Activated CD4-positive, alpha-beta T cell treated with anti-CD3 and anti-CD28 coated beads, Interleukin-2, amount 10 ng/mL, durations not matched to agents 24 days and 14 days (primary cell): Measurements from ENCODE around the gene LAMA5. TPM values are rescaled to one million over a fixed set of nuclear protein-coding genes. Genes with fewer than 3 reads are reported as not detected.

ENCODE experiments used
- DNase-seq: peaks from one replicate; pipeline ENCODE4 v3.0.0; 2022
- H3K27ac Mint-ChIP-seq: one replicate; pipeline ENCODE4 v1.8.0; 2022; ENCODE audit warnings: mild to moderate bottlenecking, mixed read lengths
- H3K27me3 Mint-ChIP-seq: one replicate; pipeline ENCODE4 v1.8.0; 2022; ENCODE audit warnings: mixed read lengths
- H3K36me3 Mint-ChIP-seq: one replicate; pipeline ENCODE4 v1.8.0; 2022; ENCODE audit warnings: low read depth, mild to moderate bottlenecking, mixed read lengths
- H3K4me1 Mint-ChIP-seq: one replicate; pipeline ENCODE4 v1.8.0; 2021; ENCODE audit warnings: mixed read lengths
- H3K4me3 Mint-ChIP-seq: one replicate; pipeline ENCODE4 v1.8.0; 2022; ENCODE audit warnings: mild to moderate bottlenecking, moderate library complexity, mixed read lengths
- H3K9me3 Mint-ChIP-seq: one replicate; pipeline ENCODE4 v1.8.0; 2021; ENCODE audit warnings: mixed read lengths
- intact Hi-C: fragments of 100-400 bp; cut with micrococcal nuclease; formaldehyde crosslinking; loops from one replicate; pipeline ENCODE4 v1.15.1; 2023
- total RNA-seq: library from RNA; stranded (reverse); gene quantifications from 2 replicates; pipeline ENCODE4 v1.2.3, GENCODE V29; 2022

The LAMA5 gene
- total RNA-seq, 1 donor from 2014 or later = 2.1 TPM

GRCh38 chr20:62288535-62289105 is 78.5 kb downstream of the LAMA5 start:
- DNase-seq = no peak
- no peak overlapping the region for H3K4me3 Mint-ChIP-seq
- no peaks in the 10 kb centered on the region for H3K9me3 Mint-ChIP-seq
- no peaks in the 10 kb centered on the region for H3K27me3 Mint-ChIP-seq
- peaks cover 3% of the 10 kb centered on the region for H3K4me1 Mint-ChIP-seq
- intact Hi-C loops = no loop called here
- peaks cover 19% of the 10 kb centered on the region for H3K36me3 Mint-ChIP-seq
- no peak overlapping the region for H3K27ac Mint-ChIP-seq

GRCh38 chr20:62287759-62288534 is 79.2 kb downstream of the LAMA5 start:
- H3K4me1 Mint-ChIP-seq = peaks cover 3% of the 10 kb centered on the region
- H3K27me3 Mint-ChIP-seq = no peaks in the 10 kb centered on the region
- no peak overlapping the region for H3K4me3 Mint-ChIP-seq
- no peaks in the 10 kb centered on the region for H3K9me3 Mint-ChIP-seq
- DNase-seq = no peak
- intact Hi-C loops = no loop called here
- H3K27ac Mint-ChIP-seq = peak overlapping the region; percentile 20
- peaks cover 20% of the 10 kb centered on the region for H3K36me3 Mint-ChIP-seq

GRCh38 chr20:62287129-62287528 is 80.0 kb downstream of the LAMA5 start:
- H3K36me3 Mint-ChIP-seq = peaks cover 18% of the 10 kb centered on the region
- no peaks in the 10 kb centered on the region for H3K9me3 Mint-ChIP-seq
- intact Hi-C loops = no loop called here
- H3K4me1 Mint-ChIP-seq = peaks cover 1% of the 10 kb centered on the region
- DNase-seq = no peak
- H3K4me3 Mint-ChIP-seq = no peak overlapping the region
- no peaks in the 10 kb centered on the region for H3K27me3 Mint-ChIP-seq
- no peak overlapping the region for H3K27ac Mint-ChIP-seq

- no peak for DNase-seq
- Mint-ChIP-seq H3K27me3 (no peaks in the 10 kb centered on the region), H3K36me3 (peaks cover 22% of the 10 kb centered on the region), H3K27ac (no peak overlapping the region), H3K9me3 (no peaks in the 10 kb centered on the region), H3K4me3 (no peak overlapping the region), H3K4me1 (no peaks in the 10 kb centered on the region)
- intact Hi-C loops = no loop called here
Observed at GRCh38 chr20:62286493-62287064, 80.5 kb downstream of the LAMA5 start.

- no peak for DNase-seq
- no peaks in the 10 kb centered on the region for H3K4me1 Mint-ChIP-seq
- no peak overlapping the region for H3K4me3 Mint-ChIP-seq
- intact Hi-C loops = no loop called here
- H3K9me3 Mint-ChIP-seq = no peaks in the 10 kb centered on the region
- no peaks in the 10 kb centered on the region for H3K27me3 Mint-ChIP-seq
- no peak overlapping the region for H3K27ac Mint-ChIP-seq
- peaks cover 24% of the 10 kb centered on the region for H3K36me3 Mint-ChIP-seq
Observed at GRCh38 chr20:62285722-62286121, 81.4 kb downstream of the LAMA5 start.

GRCh38 chr20:62285151-62285550 is 82.0 kb downstream of the LAMA5 start:
- Mint-ChIP-seq H3K9me3 (no peaks in the 10 kb centered on the region), H3K4me3 (no peak overlapping the region), H3K27me3 (no peaks in the 10 kb centered on the region), H3K4me1 (no peaks in the 10 kb centered on the region), H3K27ac (no peak overlapping the region), H3K36me3 (peaks cover 25% of the 10 kb centered on the region)
- intact Hi-C loops = no loop called here
- no peak for DNase-seq

- no peaks in the 10 kb centered on the region for H3K27me3 Mint-ChIP-seq
- no peak overlapping the region for H3K27ac Mint-ChIP-seq
- no peak overlapping the region for H3K4me3 Mint-ChIP-seq
- no peak for DNase-seq
- intact Hi-C loops = no loop called here
- H3K9me3 Mint-ChIP-seq = no peaks in the 10 kb centered on the region
- peaks cover 26% of the 10 kb centered on the region for H3K36me3 Mint-ChIP-seq
- H3K4me1 Mint-ChIP-seq = no peaks in the 10 kb centered on the region
Observed at GRCh38 chr20:62284448-62284847, 82.7 kb downstream of the LAMA5 start.

- H3K27ac Mint-ChIP-seq = no peak overlapping the region
- no peak overlapping the region for H3K4me3 Mint-ChIP-seq
- no peaks in the 10 kb centered on the region for H3K27me3 Mint-ChIP-seq
- H3K36me3 Mint-ChIP-seq = peaks cover 29% of the 10 kb centered on the region
- H3K4me1 Mint-ChIP-seq = no peaks in the 10 kb centered on the region
- DNase-seq = no peak
- H3K9me3 Mint-ChIP-seq = no peaks in the 10 kb centered on the region
- intact Hi-C loops = no loop called here
Observed at GRCh38 chr20:62282877-62283503, 84.1 kb downstream of the LAMA5 start.

GRCh38 chr20:62282103-62282502 is 85.0 kb downstream of the LAMA5 start:
- H3K9me3 Mint-ChIP-seq = no peaks in the 10 kb centered on the region
- H3K4me3 Mint-ChIP-seq = no peak overlapping the region
- H3K27me3 Mint-ChIP-seq = no peaks in the 10 kb centered on the region
- intact Hi-C loops = no loop called here
- H3K27ac Mint-ChIP-seq = no peak overlapping the region
- no peak for DNase-seq
- no peaks in the 10 kb centered on the region for H3K4me1 Mint-ChIP-seq
- peaks cover 29% of the 10 kb centered on the region for H3K36me3 Mint-ChIP-seq

GRCh38 chr20:62281161-62281933 is 85.8 kb downstream of the LAMA5 start:
- Mint-ChIP-seq H3K4me1 (no peaks in the 10 kb centered on the region), H3K27ac (no peak overlapping the region), H3K27me3 (no peaks in the 10 kb centered on the region), H3K36me3 (peaks cover 27% of the 10 kb centered on the region), H3K4me3 (no peak overlapping the region), H3K9me3 (no peaks in the 10 kb centered on the region)
- intact Hi-C loops = no loop called here
- no peak for DNase-seq

GRCh38 chr20:62280303-62280702 is 86.8 kb downstream of the LAMA5 start:
- Mint-ChIP-seq H3K27ac (no peak overlapping the region), H3K4me3 (no peak overlapping the region), H3K9me3 (no peaks in the 10 kb centered on the region), H3K4me1 (no peaks in the 10 kb centered on the region), H3K27me3 (no peaks in the 10 kb centered on the region), H3K36me3 (peaks cover 26% of the 10 kb centered on the region)
- DNase-seq = no peak
- intact Hi-C loops = no loop called here

- no peak for DNase-seq
- Mint-ChIP-seq H3K27me3 (no peaks in the 10 kb centered on the region), H3K9me3 (no peaks in the 10 kb centered on the region), H3K27ac (no peak overlapping the region), H3K36me3 (peaks cover 27% of the 10 kb centered on the region), H3K4me1 (no peaks in the 10 kb centered on the region), H3K4me3 (no peak overlapping the region)
- intact Hi-C loops = no loop called here
Observed at GRCh38 chr20:62277253-62277652, 89.9 kb downstream of the LAMA5 start.

- Mint-ChIP-seq H3K36me3 (peaks cover 21% of the 10 kb centered on the region), H3K27me3 (no peaks in the 10 kb centered on the region), H3K4me3 (no peak overlapping the region), H3K27ac (no peak overlapping the region), H3K4me1 (no peaks in the 10 kb centered on the region), H3K9me3 (no peaks in the 10 kb centered on the region)
- DNase-seq = no peak
- intact Hi-C loops = no loop called here
Observed at GRCh38 chr20:62276439-62276838, 90.7 kb downstream of the LAMA5 start.

GRCh38 chr20:62275219-62275618 is 91.9 kb downstream of the LAMA5 start:
- Mint-ChIP-seq H3K27me3 (no peaks in the 10 kb centered on the region), H3K4me3 (no peak overlapping the region), H3K9me3 (no peaks in the 10 kb centered on the region), H3K4me1 (no peaks in the 10 kb centered on the region), H3K36me3 (peaks cover 18% of the 10 kb centered on the region), H3K27ac (no peak overlapping the region)
- intact Hi-C loops = no loop called here
- DNase-seq = no peak
